ENCODE data around the gene TPRX2. TPM values are rescaled to one million over a fixed set of nuclear protein-coding genes. Genes with fewer than 3 reads are reported as not detected.
"Not testable (repeated sequence)": the region's sequence is repeated elsewhere in the genome, so short reads cannot be mapped to it uniquely, and the experiment has no call there.

The TPRX2 gene
- total and polyA plus RNA-seq, 2 of the 13 experiments (the other 11 are each of a cell fraction or from before 2014, with no cell fraction given), result not detected

DNA sequence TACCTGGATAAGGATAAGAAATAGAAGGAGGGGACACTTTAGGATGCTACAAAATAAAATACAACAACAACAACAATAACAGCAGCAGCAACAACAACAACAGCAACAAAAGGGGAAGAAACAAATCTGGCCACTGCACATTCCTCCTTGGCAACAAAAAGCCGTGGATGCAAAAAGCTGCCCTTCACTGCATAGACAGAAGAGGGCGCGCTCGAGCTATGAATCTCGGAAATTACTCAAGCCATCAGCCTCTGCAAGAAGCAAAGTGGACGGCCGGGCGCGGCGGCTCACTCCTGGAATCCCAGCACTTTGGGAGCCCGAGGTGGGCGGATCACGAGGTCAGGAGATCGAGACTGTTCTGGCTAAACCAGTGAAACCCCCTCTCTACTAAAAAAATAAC, 50.3 kb downstream of the TPRX2 start (continued):
- TF ChIP-seq, protein P1, sequence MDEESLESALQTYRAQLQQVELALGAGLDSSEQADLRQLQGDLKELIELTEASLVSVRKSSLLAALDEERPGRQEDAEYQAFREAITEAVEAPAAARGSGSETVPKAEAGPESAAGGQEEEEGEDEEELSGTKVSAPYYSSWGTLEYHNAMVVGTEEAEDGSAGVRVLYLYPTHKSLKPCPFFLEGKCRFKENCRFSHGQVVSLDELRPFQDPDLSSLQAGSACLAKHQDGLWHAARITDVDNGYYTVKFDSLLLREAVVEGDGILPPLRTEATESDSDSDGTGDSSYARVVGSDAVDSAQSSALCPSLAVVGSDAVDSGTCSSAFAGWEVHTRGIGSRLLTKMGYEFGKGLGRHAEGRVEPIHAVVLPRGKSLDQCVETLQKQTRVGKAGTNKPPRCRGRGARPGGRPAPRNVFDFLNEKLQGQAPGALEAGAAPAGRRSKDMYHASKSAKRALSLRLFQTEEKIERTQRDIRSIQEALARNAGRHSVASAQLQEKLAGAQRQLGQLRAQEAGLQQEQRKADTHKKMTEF (CRISPR knock-in tag; IDR thresholded peaks at IDR 0.05), result peak; percentile 50; the same call in 1 of the 2 replicates
- TF ChIP-seq, protein P2, sequence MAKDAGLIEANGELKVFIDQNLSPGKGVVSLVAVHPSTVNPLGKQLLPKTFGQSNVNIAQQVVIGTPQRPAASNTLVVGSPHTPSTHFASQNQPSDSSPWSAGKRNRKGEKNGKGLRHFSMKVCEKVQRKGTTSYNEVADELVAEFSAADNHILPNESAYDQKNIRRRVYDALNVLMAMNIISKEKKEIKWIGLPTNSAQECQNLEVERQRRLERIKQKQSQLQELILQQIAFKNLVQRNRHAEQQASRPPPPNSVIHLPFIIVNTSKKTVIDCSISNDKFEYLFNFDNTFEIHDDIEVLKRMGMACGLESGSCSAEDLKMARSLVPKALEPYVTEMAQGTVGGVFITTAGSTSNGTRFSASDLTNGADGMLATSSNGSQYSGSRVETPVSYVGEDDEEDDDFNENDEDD (CRISPR knock-in tag; IDR thresholded peaks at IDR 0.05; ENCODE audit: borderline replicate concordance), result peak; percentile 37; the same call in 1 of the 2 replicates
- TF ChIP-seq ETV5 (CRISPR knock-in tag; IDR thresholded peaks at IDR 0.05; ENCODE audit: borderline replicate concordance) (peak; percentile 37; the same call in 1 of the 2 replicates), MED1 (CRISPR knock-in tag; IDR thresholded peaks at IDR 0.05) (0 out of 2 replicates have a peak, but pooled peaks have one; percentile 29), MIER3 (CRISPR knock-in tag; IDR thresholded peaks at IDR 0.05; ENCODE audit: borderline replicate concordance) (0 out of 2 replicates have a peak, but pooled peaks have one; percentile 40), MIXL1 (CRISPR knock-in tag; IDR thresholded peaks at IDR 0.05) (0 out of 2 replicates have a peak, but pooled peaks have one; percentile 48), IRF2 (CRISPR knock-in tag; IDR thresholded peaks at IDR 0.05) (peak; percentile 62; the same call in 1 of the 2 replicates), ERF (CRISPR knock-in tag; IDR thresholded peaks at IDR 0.05) (peak; percentile 64; the same call in 1 of the 2 replicates), ZNF777 (CRISPR knock-in tag; IDR thresholded peaks at IDR 0.05) (0 out of 2 replicates have a peak, but pooled peaks have one; percentile 44), NFYC (CRISPR knock-in tag; IDR thresholded peaks at IDR 0.05) (peak; percentile 15; the same call in 1 of the 2 replicates)
- TF ChIP-seq, protein P3, sequence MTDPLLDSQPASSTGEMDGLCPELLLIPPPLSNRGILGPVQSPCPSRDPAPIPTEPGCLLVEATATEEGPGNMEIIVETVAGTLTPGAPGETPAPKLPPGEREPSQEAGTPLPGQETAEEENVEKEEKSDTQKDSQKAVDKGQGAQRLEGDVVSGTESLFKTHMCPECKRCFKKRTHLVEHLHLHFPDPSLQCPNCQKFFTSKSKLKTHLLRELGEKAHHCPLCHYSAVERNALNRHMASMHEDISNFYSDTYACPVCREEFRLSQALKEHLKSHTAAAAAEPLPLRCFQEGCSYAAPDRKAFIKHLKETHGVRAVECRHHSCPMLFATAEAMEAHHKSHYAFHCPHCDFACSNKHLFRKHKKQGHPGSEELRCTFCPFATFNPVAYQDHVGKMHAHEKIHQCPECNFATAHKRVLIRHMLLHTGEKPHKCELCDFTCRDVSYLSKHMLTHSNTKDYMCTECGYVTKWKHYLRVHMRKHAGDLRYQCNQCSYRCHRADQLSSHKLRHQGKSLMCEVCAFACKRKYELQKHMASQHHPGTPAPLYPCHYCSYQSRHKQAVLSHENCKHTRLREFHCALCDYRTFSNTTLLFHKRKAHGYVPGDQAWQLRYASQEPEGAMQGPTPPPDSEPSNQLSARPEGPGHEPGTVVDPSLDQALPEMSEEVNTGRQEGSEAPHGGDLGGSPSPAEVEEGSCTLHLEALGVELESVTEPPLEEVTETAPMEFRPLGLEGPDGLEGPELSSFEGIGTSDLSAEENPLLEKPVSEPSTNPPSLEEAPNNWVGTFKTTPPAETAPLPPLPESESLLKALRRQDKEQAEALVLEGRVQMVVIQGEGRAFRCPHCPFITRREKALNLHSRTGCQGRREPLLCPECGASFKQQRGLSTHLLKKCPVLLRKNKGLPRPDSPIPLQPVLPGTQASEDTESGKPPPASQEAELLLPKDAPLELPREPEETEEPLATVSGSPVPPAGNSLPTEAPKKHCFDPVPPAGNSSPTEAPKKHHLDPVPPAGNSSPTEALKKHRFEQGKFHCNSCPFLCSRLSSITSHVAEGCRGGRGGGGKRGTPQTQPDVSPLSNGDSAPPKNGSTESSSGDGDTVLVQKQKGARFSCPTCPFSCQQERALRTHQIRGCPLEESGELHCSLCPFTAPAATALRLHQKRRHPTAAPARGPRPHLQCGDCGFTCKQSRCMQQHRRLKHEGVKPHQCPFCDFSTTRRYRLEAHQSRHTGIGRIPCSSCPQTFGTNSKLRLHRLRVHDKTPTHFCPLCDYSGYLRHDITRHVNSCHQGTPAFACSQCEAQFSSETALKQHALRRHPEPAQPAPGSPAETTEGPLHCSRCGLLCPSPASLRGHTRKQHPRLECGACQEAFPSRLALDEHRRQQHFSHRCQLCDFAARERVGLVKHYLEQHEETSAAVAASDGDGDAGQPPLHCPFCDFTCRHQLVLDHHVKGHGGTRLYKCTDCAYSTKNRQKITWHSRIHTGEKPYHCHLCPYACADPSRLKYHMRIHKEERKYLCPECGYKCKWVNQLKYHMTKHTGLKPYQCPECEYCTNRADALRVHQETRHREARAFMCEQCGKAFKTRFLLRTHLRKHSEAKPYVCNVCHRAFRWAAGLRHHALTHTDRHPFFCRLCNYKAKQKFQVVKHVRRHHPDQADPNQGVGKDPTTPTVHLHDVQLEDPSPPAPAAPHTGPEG (CRISPR knock-in tag; IDR thresholded peaks at IDR 0.05), result 0 out of 2 replicates have a peak, but pooled peaks have one; percentile 48
- TF ChIP-seq, protein P4, sequence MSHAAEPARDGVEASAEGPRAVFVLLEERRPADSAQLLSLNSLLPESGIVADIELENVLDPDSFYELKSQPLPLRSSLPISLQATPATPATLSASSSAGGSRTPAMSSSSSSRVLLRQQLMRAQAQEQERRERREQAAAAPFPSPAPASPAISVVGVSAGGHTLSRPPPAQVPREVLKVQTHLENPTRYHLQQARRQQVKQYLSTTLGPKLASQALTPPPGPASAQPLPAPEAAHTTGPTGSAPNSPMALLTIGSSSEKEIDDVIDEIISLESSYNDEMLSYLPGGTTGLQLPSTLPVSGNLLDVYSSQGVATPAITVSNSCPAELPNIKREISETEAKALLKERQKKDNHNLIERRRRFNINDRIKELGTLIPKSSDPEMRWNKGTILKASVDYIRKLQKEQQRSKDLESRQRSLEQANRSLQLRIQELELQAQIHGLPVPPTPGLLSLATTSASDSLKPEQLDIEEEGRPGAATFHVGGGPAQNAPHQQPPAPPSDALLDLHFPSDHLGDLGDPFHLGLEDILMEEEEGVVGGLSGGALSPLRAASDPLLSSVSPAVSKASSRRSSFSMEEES (CRISPR knock-in tag; IDR thresholded peaks at IDR 0.05), result 0 out of 2 replicates have a peak, but pooled peaks have one; percentile 27

DNA sequence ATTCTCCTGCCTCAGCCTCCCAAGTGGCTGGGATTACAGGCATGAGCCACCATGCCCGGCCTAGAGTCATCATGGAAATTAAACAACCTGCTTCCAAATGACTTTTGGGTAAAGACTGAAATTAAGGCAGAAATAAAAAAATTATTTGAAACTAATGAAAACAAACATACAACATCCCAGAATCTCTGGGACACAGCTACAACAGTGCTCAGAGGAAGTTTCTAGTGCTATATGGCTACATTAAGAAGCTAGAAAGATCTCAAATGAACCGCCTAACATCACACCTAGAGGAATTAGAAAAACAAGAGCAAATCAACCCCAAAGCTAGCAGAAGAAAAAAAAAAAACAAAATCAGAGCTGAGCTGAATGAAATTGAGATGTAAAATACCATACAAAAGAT, 51.2 kb downstream of the TPRX2 start:
- FAIRE-seq; H4K20me1 ChIP-seq (ENCODE audit: insufficient read depth, low read length); H3K79me2 ChIP-seq (ENCODE audit: insufficient read depth, low read length); H3K4me2 ChIP-seq (ENCODE audit: low read depth, low read length); H2AFZ ChIP-seq (ENCODE audit: low read length); H3K9me3 ChIP-seq (ENCODE audit: low read length); H3K36me3 ChIP-seq (replicated peaks in 1 of 2; ENCODE audit: control insufficient read depth in 1 of 2, insufficient read depth in 2 of 2, low read length in 2 of 2); DNase-seq (ENCODE audit: low spot score); H3K27me3 ChIP-seq (ENCODE audit: control insufficient read depth in 1 of 2, insufficient read depth in 2 of 2, low read length in 2 of 2); H3K4me1 ChIP-seq (ENCODE audit: insufficient read depth, low read length); H3K27ac ChIP-seq (ENCODE audit: extremely low read length, insufficient read depth, low read length); ATAC-seq; BruUV-seq (replicated peaks); H3K9ac ChIP-seq (ENCODE audit: insufficient read depth, low read depth, low read length); POLR2A ChIA-PET; H3K4me3 ChIP-seq (replicated peaks in 1 of 3; ENCODE audit: insufficient read depth in 1 of 3, low read depth in 2 of 3, low read length in 3 of 3); intact Hi-C loops (cut with micrococcal nuclease; ENCODE audit: unreplicated experiment); in situ Hi-C loops (cut with HindIII; ENCODE audit: extremely low pct_ligation_motif_present, low pct_unique_long_range_greater_than_20kb); CTCF ChIA-PET (ENCODE audit: low intra/inter-chr PET ratio, low total read pairs): not testable (repeated sequence)
- WGBS (ENCODE audit: low lambda C conversion rate), result 55% methylated on average over 1 of the region's 2 CpGs
